Ramos (cell line): ENCODE measurements around the gene AOPEP.
"Not testable (repeated sequence)": the region's sequence is repeated elsewhere in the genome, so short reads cannot be mapped to it uniquely, and the experiment has no call there.

Experiments used
- in situ Hi-C: fragments of 300-500 bp; cut with MboI; formaldehyde crosslinking; loops from one replicate; pipeline ENCODE4 v1.14.3; 2022; ENCODE audit warnings: low sequenced_read_pairs; ENCODE audit not compliant: unreplicated experiment

AOPEP gene

GRCh38 chr9:95018099-95018936 lies 291.8 kb downstream of the AOPEP start:
- in situ Hi-C loops: no loop called here

GRCh38 chr9:95020644-95021043 lies 294.1 kb downstream of the AOPEP start:
- in situ Hi-C loops: not testable (repeated sequence)

- in situ Hi-C loops: no loop called here
Measured at GRCh38 chr9:95021166-95021886, 294.8 kb downstream of the AOPEP start.

- in situ Hi-C loops: no loop called here
Measured at GRCh38 chr9:95022657-95023056, 296.2 kb downstream of the AOPEP start.

- in situ Hi-C loops: no loop called here
Measured at GRCh38 chr9:95023217-95024003, 296.9 kb downstream of the AOPEP start.

- in situ Hi-C loops: no loop called here
Measured at GRCh38 chr9:95024097-95024671, 297.7 kb downstream of the AOPEP start.

GRCh38 chr9:95025213-95026147 lies 299.0 kb downstream of the AOPEP start:
- in situ Hi-C loops: no loop called here

GRCh38 chr9:95026148-95026524 lies 299.6 kb downstream of the AOPEP start:
- in situ Hi-C loops: no loop called here

GRCh38 chr9:95027914-95028852 lies 301.7 kb downstream of the AOPEP start:
- in situ Hi-C loops: no loop called here

GRCh38 chr9:95028853-95029219 lies 302.3 kb downstream of the AOPEP start:
- in situ Hi-C loops: no loop called here

- in situ Hi-C loops: no loop called here
Measured at GRCh38 chr9:95029288-95029687, 302.8 kb downstream of the AOPEP start.

- in situ Hi-C loops: no loop called here
Measured at GRCh38 chr9:95029720-95030119, 303.2 kb downstream of the AOPEP start.

- in situ Hi-C loops: no loop called here
Measured at GRCh38 chr9:95030344-95030743, 303.8 kb downstream of the AOPEP start.

GRCh38 chr9:95030920-95031642 lies 304.6 kb downstream of the AOPEP start:
- in situ Hi-C loops: no loop called here

- in situ Hi-C loops: no loop called here
Measured at GRCh38 chr9:95031711-95032461, 305.4 kb downstream of the AOPEP start.

GRCh38 chr9:95032580-95033341 lies 306.3 kb downstream of the AOPEP start:
- in situ Hi-C loops: no loop called here
